T-cell (primary cell): ENCODE data around the gene LRRC27. TPM values are rescaled to one million over a fixed set of nuclear protein-coding genes. Genes with fewer than 3 reads are reported as not detected.
A peak's percentile ranks its signal among the peaks of the same experiment; 100 is the strongest.

Source experiments
- ATAC-seq, 4 experiments: fragments of 200-7000 bp in 3 of 4; fragments of 150-1000 bp in 1 of 4; cut with Tn5 transposase; replicated peaks in 1 of 4; 1 replicate in 3 of 4; 2 replicates in 1 of 4; pipeline ENCODE4 v1.10.0; 2021; ENCODE audit warnings: moderate library complexity in 3 of 4, mild to moderate bottlenecking in 2 of 4, moderate number of reproducible peaks in 1 of 4
- CTCF ChIA-PET, 2 donors: fragments of 300-600 bp; sonication (Branson Sonifier 250); formaldehyde crosslinking; loops; one replicate each; lab custom pipeline; 2022; ENCODE audit warnings: antibody characterized with exemption in 2 of 2; lab: Charles Lee
- POLR2A ChIA-PET, 2 donors: fragments of 300-600 bp; sonication (Branson Sonifier 250); formaldehyde crosslinking; loops; one replicate each; lab custom pipeline; 2022; ENCODE audit warnings: antibody characterized with exemption in 2 of 2; lab: Charles Lee
- DNase-seq, 35 experiments: peaks; one replicate each; pipeline versions ENCODE4 v3.0.0 to v3.0.0-alpha.2; 2013 to 2023
- H3K27ac ChIP-seq: one replicate; pipeline ENCODE4 v1.5.1; 2013; ENCODE audit warnings: low read length
- H3K27me3 ChIP-seq, 2 experiments: replicated peaks in 1 of 2; 1 replicate in 1 of 2; 2 replicates in 1 of 2; pipeline versions ENCODE4 v1.6.1 to v1.7.0; 2013; ENCODE audit warnings: low read length in 1 of 2, mixed read lengths in 1 of 2; ENCODE audit not compliant: control insufficient read depth in 2 of 2, insufficient read depth in 2 of 2; ENCODE audit errors: extremely low read depth in 1 of 2
- H3K36me3 ChIP-seq, 2 donors: 1 replicate in 1 of 2; 2 replicates in 1 of 2; pipeline versions ENCODE4 v1.6.1 to v1.7.0; 2013; ENCODE audit warnings: low read length in 1 of 2; ENCODE audit not compliant: control insufficient read depth in 2 of 2, insufficient read depth in 1 of 2; ENCODE audit errors: extremely low read depth in 1 of 2
- H3K4me1 ChIP-seq, 2 experiments: 1 replicate in 1 of 2; 2 replicates in 1 of 2; pipeline versions ENCODE4 v1.6.1 to v1.7.0; 2013; ENCODE audit warnings: low read length in 2 of 2, mixed read lengths in 1 of 2; ENCODE audit not compliant: insufficient read depth in 2 of 2, control insufficient read depth in 1 of 2; ENCODE audit errors: extremely low read depth in 1 of 2
- H3K4me3 ChIP-seq, 2 donors: 1 replicate in 1 of 2; 2 replicates in 1 of 2; pipeline versions ENCODE4 v1.5.1 to v1.7.0; 2013; ENCODE audit warnings: mild to moderate bottlenecking in 2 of 2, low read length in 1 of 2, moderate library complexity in 1 of 2; ENCODE audit not compliant: control insufficient read depth in 1 of 2; ENCODE audit errors: extremely low read depth in 1 of 2
- H3K9me3 ChIP-seq: 2 replicates; pipeline ENCODE4 v1.7.0; 2013
- H3K27ac Mint-ChIP-seq, 2 donors: one replicate each; pipeline ENCODE4 v1.8.0; 2020 to 2021; ENCODE audit warnings: mild to moderate bottlenecking in 2 of 2, mixed read lengths in 2 of 2
- H3K27me3 Mint-ChIP-seq, 2 donors: one replicate each; pipeline ENCODE4 v1.8.0; 2021 to 2022; ENCODE audit warnings: mixed read lengths in 2 of 2
- H3K36me3 Mint-ChIP-seq: one replicate; pipeline ENCODE4 v1.8.0; 2021; ENCODE audit warnings: mixed read lengths
- H3K4me1 Mint-ChIP-seq, 3 donors: one replicate each; pipeline ENCODE4 v1.8.0; 2020 to 2022; ENCODE audit warnings: mixed read lengths in 3 of 3, mild to moderate bottlenecking in 1 of 3
- H3K4me3 Mint-ChIP-seq, 3 donors: one replicate each; pipeline ENCODE4 v1.8.0; 2020 to 2022; ENCODE audit warnings: mild to moderate bottlenecking in 3 of 3, mixed read lengths in 3 of 3, moderate library complexity in 3 of 3
- H3K9me3 Mint-ChIP-seq, 3 donors: one replicate each; pipeline ENCODE4 v1.8.0; 2020 to 2022; ENCODE audit warnings: mixed read lengths in 3 of 3
- WGBS: methylation state at CpG from one replicate; pipeline ENCODE4 v1.1.5; 2013; ENCODE audit warnings: missing lambda C conversion rate; ENCODE audit not compliant: insufficient coverage; 5-methylcytosine and 5-hydroxymethylcytosine counted together
- total RNA-seq, 35 experiments: library from RNA in 6 of 35; stranded (reverse) in 6 of 35; fragments of 120-200 nt in 1 of 35; gene quantifications; one replicate each; pipeline versions ENCODE4 v1.2.1 to v1.2.4 and lab custom pipeline; 2013 to 2026

Gene LRRC27
- total RNA-seq, 5 donors from 2014 or later (not counting 1 experiment from before 2014, with no cell fraction given) = 3.1 to 7.8 (median 7.0) TPM

GRCh38 chr10:132362151-132362611 lies 30.2 kb downstream of the LRRC27 start:
- Histone ChIP-seq H3K27me3 (no peaks in the 10 kb centered on the region), H3K4me1 (no peaks in the 10 kb centered on the region), H3K27ac (no peak overlapping the region), H3K36me3 (peaks cover 0 to 3% of the 10 kb centered on the region in 2 donors), H3K9me3 (no peaks in the 10 kb centered on the region), H3K4me3 (no peak overlapping the region)
- H3K9me3 Mint-ChIP-seq = no peaks in the 10 kb centered on the region
- DNase-seq = no peak
- ATAC-seq = no peak
- ChIA-PET CTCF (interaction anchor here in 1 of 2 donors (1.3 kb wide), 1 partner anchor 92 kb away, joined by 3 read pairs; no protein-coding TSS in a partner anchor), POLR2A (no interaction called here)
- no peak overlapping the region for H3K4me3 Mint-ChIP-seq
- H3K27ac Mint-ChIP-seq = no peak overlapping the region
- H3K4me1 Mint-ChIP-seq = no peaks in the 10 kb centered on the region
- H3K36me3 Mint-ChIP-seq = peaks cover 16% of the 10 kb centered on the region
- no peaks in the 10 kb centered on the region for H3K27me3 Mint-ChIP-seq
- 83% methylated on average over 4 of the region's 12 CpGs for WGBS

- Histone ChIP-seq H3K27me3 (no peaks in the 10 kb centered on the region), H3K27ac (no peak overlapping the region), H3K4me1 (no peaks in the 10 kb centered on the region), H3K36me3 (peaks cover 0 to 3% of the 10 kb centered on the region in 2 donors), H3K4me3 (no peak overlapping the region), H3K9me3 (no peaks in the 10 kb centered on the region)
- ChIA-PET CTCF (no interaction called here), POLR2A (no interaction called here)
- no peaks in the 10 kb centered on the region for H3K4me1 Mint-ChIP-seq
- WGBS = 95% methylated on average over 14 of the region's 15 CpGs
- DNase-seq (no peak), ATAC-seq (no peak)
- no peak overlapping the region for H3K4me3 Mint-ChIP-seq
- H3K9me3 Mint-ChIP-seq = no peaks in the 10 kb centered on the region
- no peak overlapping the region for H3K27ac Mint-ChIP-seq
- peaks cover 26% of the 10 kb centered on the region for H3K36me3 Mint-ChIP-seq
- H3K27me3 Mint-ChIP-seq = no peaks in the 10 kb centered on the region
These were observed 31.4 kb downstream of the LRRC27 start for GRCh38 chr10:132363376-132363775.

GRCh38 chr10:132363921-132364593 lies 32.1 kb downstream of the LRRC27 start:
- 62% methylated on average over 14 of the region's 16 CpGs for WGBS

GRCh38 chr10:132364594-132364970 lies 32.6 kb downstream of the LRRC27 start:
- ATAC-seq (no peak), DNase-seq (no peak)
- H3K36me3 Mint-ChIP-seq = peaks cover 36% of the 10 kb centered on the region
- Histone ChIP-seq H3K4me1 (no peaks in the 10 kb centered on the region), H3K36me3 (peaks cover 0 to 3% of the 10 kb centered on the region in 2 donors), H3K27ac (no peak overlapping the region), H3K4me3 (no peak overlapping the region), H3K9me3 (no peaks in the 10 kb centered on the region), H3K27me3 (no peaks in the 10 kb centered on the region)
- no peak overlapping the region for H3K27ac Mint-ChIP-seq
- ChIA-PET POLR2A (no interaction called here), CTCF (no interaction called here)
- H3K27me3 Mint-ChIP-seq = no peaks in the 10 kb centered on the region
- WGBS = 85% methylated on average over 12 of the region's 14 CpGs
- no peaks in the 10 kb centered on the region for H3K4me1 Mint-ChIP-seq
- H3K4me3 Mint-ChIP-seq = no peak overlapping the region
- H3K9me3 Mint-ChIP-seq = no peaks in the 10 kb centered on the region

More at GRCh38 chr10:132363921-132364593, 32.1 kb downstream of the LRRC27 start:
- H3K36me3 ChIP-seq = peaks cover 0 to 3% of the 10 kb centered on the region in 2 donors
- H3K9me3 Mint-ChIP-seq = no peaks in the 10 kb centered on the region
- peaks cover 33% of the 10 kb centered on the region for H3K36me3 Mint-ChIP-seq
- peak in 3 of 4 experiments; percentile 31 to 55 (median 41) for ATAC-seq
- no peak for DNase-seq
- no peaks in the 10 kb centered on the region for H3K4me1 ChIP-seq
- no peak overlapping the region for H3K4me3 Mint-ChIP-seq
- no peaks in the 10 kb centered on the region for H3K27me3 Mint-ChIP-seq
- no peaks in the 10 kb centered on the region for H3K4me1 Mint-ChIP-seq
- CTCF ChIA-PET = no interaction called here
- no peaks in the 10 kb centered on the region for H3K27me3 ChIP-seq
- no peaks in the 10 kb centered on the region for H3K9me3 ChIP-seq
- no peak overlapping the region for H3K27ac Mint-ChIP-seq
- POLR2A ChIA-PET = no interaction called here
- no peak overlapping the region for H3K27ac ChIP-seq
- no peak overlapping the region for H3K4me3 ChIP-seq

- H3K4me3 ChIP-seq = no peak overlapping the region
- H3K9me3 ChIP-seq = no peaks in the 10 kb centered on the region
- Mint-ChIP-seq H3K4me3 (no peak overlapping the region), H3K36me3 (peaks cover 36% of the 10 kb centered on the region), H3K27me3 (no peaks in the 10 kb centered on the region), H3K27ac (no peak overlapping the region), H3K9me3 (no peaks in the 10 kb centered on the region), H3K4me1 (no peaks in the 10 kb centered on the region)
- DNase-seq = no peak
- CTCF ChIA-PET = no interaction called here
- 90% methylated on average over 8 of the region's 9 CpGs for WGBS
- no peaks in the 10 kb centered on the region for H3K4me1 ChIP-seq
- peaks cover 0 to 3% of the 10 kb centered on the region in 2 donors for H3K36me3 ChIP-seq
- H3K27ac ChIP-seq = no peak overlapping the region
- H3K27me3 ChIP-seq = no peaks in the 10 kb centered on the region
- POLR2A ChIA-PET = no interaction called here
- ATAC-seq = no peak
These were observed 33.1 kb downstream of the LRRC27 start for GRCh38 chr10:132365102-132365501.

GRCh38 chr10:132366006-132366405 lies 34.0 kb downstream of the LRRC27 start:
- no peak overlapping the region for H3K27ac ChIP-seq
- H3K27me3 ChIP-seq = peaks cover 0 to 6% of the 10 kb centered on the region in 2 experiments
- Mint-ChIP-seq H3K36me3 (peaks cover 36% of the 10 kb centered on the region), H3K27ac (no peak overlapping the region), H3K9me3 (no peaks in the 10 kb centered on the region), H3K4me1 (no peaks in the 10 kb centered on the region), H3K27me3 (no peaks in the 10 kb centered on the region), H3K4me3 (no peak overlapping the region)
- ChIA-PET CTCF (no interaction called here), POLR2A (no interaction called here)
- H3K4me3 ChIP-seq = no peak overlapping the region
- peaks cover 0 to 3% of the 10 kb centered on the region in 2 donors for H3K36me3 ChIP-seq
- no peaks in the 10 kb centered on the region for H3K9me3 ChIP-seq
- peaks cover 0 to 2% of the 10 kb centered on the region in 2 experiments for H3K4me1 ChIP-seq
- ATAC-seq (no peak), DNase-seq (no peak)
- 94% methylated on average over 6 of the region's 8 CpGs for WGBS
